ENCODE results near the gene AGPAT1. TPM values are rescaled to one million over a fixed set of nuclear protein-coding genes. Genes with fewer than 3 reads are reported as not detected.

Gene AGPAT1
- total RNA-seq, 1 experiment from 2014 or later = 55.6 TPM

DNA sequence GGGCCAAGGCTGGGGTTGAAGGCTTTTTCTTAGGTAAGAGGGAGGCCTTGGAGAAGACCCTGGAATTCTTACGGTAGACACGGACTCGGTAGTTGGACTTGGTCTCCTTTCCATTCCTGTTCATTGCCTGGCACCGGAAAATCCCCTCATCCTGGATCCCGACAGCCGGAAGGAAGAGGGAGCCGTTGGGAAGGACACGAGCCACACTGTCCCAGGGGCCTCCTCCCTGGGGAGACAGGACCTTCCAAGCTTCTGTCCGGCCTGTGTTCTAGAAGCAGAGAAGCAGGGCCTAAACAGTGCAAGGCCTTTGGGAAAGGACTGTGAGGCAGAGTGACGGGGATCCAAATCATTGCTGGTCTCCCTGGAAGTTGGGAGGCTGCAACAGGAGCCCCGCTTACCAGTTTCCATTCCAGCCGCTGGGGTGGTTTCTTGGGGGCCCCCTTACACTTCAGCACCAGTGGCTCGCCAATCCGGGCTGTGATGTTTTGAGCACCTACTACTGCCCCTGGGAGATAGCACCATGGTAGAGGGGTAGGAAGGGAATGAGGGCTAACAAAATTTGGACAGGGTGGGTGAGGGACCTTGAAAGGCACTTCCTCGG, 7.7 kb upstream of the AGPAT1 start:
- Histone ChIP-seq H3K4me3 (replicated peaks in 1 of 2; ENCODE audit: low read depth in 1 of 2, low read length in 2 of 2) (no peak overlapping the region), H3K27ac (ENCODE audit: low read depth, low read length) (peak overlapping the region; percentile 17), H3K9ac (ENCODE audit: low read length) (no peak overlapping the region), H3K9me3 (ENCODE audit: control insufficient read depth in 1 of 2, insufficient read depth in 1 of 2, low read depth in 1 of 2, low read length in 2 of 2) (no peaks in the 10 kb centered on the region), H3K9me2 (ENCODE audit: insufficient read depth) (no peaks in the 10 kb centered on the region), H3K4me2 (ENCODE audit: low read length) (no peak overlapping the region), H3K27me3 (ENCODE audit: insufficient read depth, low read length) (no peaks in the 10 kb centered on the region), H4K20me1 (ENCODE audit: insufficient read depth) (no peaks in the 10 kb centered on the region), H3K36me3 (ENCODE audit: control insufficient read depth in 1 of 2, insufficient read depth in 2 of 2, low read length in 2 of 2) (peaks cover 10 to 13% of the 10 kb centered on the region in 2 experiments; a peak in 3 of 4 replicates), H3K4me1 (ENCODE audit: control insufficient read depth in 1 of 2, insufficient read depth in 2 of 2, low read length in 2 of 2) (peaks cover 4 to 34% of the 10 kb centered on the region in 2 experiments; a peak in 3 of 4 replicates), H3K79me2 (ENCODE audit: insufficient read depth, low read length) (peaks cover 9% of the 10 kb centered on the region; the same call in 1 of the 2 replicates), H2AFZ (ENCODE audit: low read depth, low read length, poor library complexity, severe bottlenecking) (no peak overlapping the region)
- POLR2A ChIA-PET = no interaction called here
- intact Hi-C loops (cut with micrococcal nuclease) = no loop called here
- CTCF ChIA-PET = no interaction called here
- no peak for DNase-seq (ENCODE audit: low read depth, low spot score)
- BruUV-seq (replicated peaks) = no TSS peak
- TF ChIP-seq ZNF274 (IDR thresholded peaks at IDR 0.05; ENCODE audit: low read depth, low read length) (no peak), SP1 (IDR thresholded peaks at IDR 0.05; ENCODE audit: low read depth) (no peak), SIN3A (IDR thresholded peaks at IDR 0.05; ENCODE audit: low read depth) (no peak), CBX3 (IDR thresholded peaks at IDR 0.05; ENCODE audit: low read depth) (no peak), RAD21 (IDR thresholded peaks at IDR 0.05; ENCODE audit: low read depth) (no peak), ZFX (IDR thresholded peaks at IDR 0.05) (no peak)
- TF ChIP-seq, protein P1, sequence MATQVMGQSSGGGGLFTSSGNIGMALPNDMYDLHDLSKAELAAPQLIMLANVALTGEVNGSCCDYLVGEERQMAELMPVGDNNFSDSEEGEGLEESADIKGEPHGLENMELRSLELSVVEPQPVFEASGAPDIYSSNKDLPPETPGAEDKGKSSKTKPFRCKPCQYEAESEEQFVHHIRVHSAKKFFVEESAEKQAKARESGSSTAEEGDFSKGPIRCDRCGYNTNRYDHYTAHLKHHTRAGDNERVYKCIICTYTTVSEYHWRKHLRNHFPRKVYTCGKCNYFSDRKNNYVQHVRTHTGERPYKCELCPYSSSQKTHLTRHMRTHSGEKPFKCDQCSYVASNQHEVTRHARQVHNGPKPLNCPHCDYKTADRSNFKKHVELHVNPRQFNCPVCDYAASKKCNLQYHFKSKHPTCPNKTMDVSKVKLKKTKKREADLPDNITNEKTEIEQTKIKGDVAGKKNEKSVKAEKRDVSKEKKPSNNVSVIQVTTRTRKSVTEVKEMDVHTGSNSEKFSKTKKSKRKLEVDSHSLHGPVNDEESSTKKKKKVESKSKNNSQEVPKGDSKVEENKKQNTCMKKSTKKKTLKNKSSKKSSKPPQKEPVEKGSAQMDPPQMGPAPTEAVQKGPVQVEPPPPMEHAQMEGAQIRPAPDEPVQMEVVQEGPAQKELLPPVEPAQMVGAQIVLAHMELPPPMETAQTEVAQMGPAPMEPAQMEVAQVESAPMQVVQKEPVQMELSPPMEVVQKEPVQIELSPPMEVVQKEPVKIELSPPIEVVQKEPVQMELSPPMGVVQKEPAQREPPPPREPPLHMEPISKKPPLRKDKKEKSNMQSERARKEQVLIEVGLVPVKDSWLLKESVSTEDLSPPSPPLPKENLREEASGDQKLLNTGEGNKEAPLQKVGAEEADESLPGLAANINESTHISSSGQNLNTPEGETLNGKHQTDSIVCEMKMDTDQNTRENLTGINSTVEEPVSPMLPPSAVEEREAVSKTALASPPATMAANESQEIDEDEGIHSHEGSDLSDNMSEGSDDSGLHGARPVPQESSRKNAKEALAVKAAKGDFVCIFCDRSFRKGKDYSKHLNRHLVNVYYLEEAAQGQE (IDR thresholded peaks at IDR 0.05; ENCODE audit: low read depth) = no peak
- RAD21 ChIA-PET (ENCODE audit: low non-redundant PET in 1 of 2, low total read pairs in 2 of 2, uncharacterized antibody in 2 of 2, unreplicated experiment in 2 of 2) = no interaction called here
- ATAC-seq = no peak

Data from HCT116 (cell line).